Mesenchymal stem cell (in vitro differentiated cells and primary cell): ENCODE results near the gene ALOX5AP.

ENCODE experiments used
- DNase-seq: peaks from one replicate; pipeline ENCODE4 v3.0.0-alpha.2; 2013
- H2AFZ ChIP-seq: one replicate; pipeline ENCODE4 v1.6.1; 2013; ENCODE audit warnings: low read depth, mild to moderate bottlenecking, control low read depth, inconsistent platforms, low read length, moderate library complexity
- H2AK5ac ChIP-seq: 2 replicates; pipeline ENCODE4 v1.6.1; 2013; ENCODE audit warnings: low read length, moderate library complexity, mild to moderate bottlenecking, inconsistent platforms; ENCODE audit not compliant: severe bottlenecking
- H2BK120ac ChIP-seq: one replicate; pipeline ENCODE4 v1.6.1; 2013; ENCODE audit warnings: low read depth, mild to moderate bottlenecking, inconsistent platforms, low read length, moderate library complexity
- H2BK12ac ChIP-seq, 2 experiments: one replicate each; pipeline ENCODE4 v1.6.1; 2013; ENCODE audit warnings: inconsistent platforms in 2 of 2, low read length in 2 of 2, mild to moderate bottlenecking in 2 of 2, moderate library complexity in 2 of 2, control low read depth in 1 of 2
- H2BK15ac ChIP-seq: one replicate; pipeline ENCODE4 v1.6.1; 2013; ENCODE audit warnings: mild to moderate bottlenecking, low read depth, inconsistent platforms; ENCODE audit not compliant: poor library complexity, severe bottlenecking
- H2BK5ac ChIP-seq: 2 replicates; pipeline ENCODE4 v1.6.1; 2013; ENCODE audit warnings: low read depth, mild to moderate bottlenecking, low read length, control low read depth, inconsistent platforms; ENCODE audit not compliant: poor library complexity, severe bottlenecking
- H3K14ac ChIP-seq, 2 experiments: one replicate each; pipeline ENCODE4 v1.6.1; 2013; ENCODE audit warnings: inconsistent platforms in 2 of 2, low read length in 2 of 2, control low read depth in 1 of 2, mild to moderate bottlenecking in 1 of 2, moderate library complexity in 1 of 2
- H3K18ac ChIP-seq, 2 experiments: one replicate each; pipeline ENCODE4 v1.6.1; 2013; ENCODE audit warnings: inconsistent platforms in 2 of 2, low read length in 2 of 2, control low read depth in 1 of 2, low read depth in 1 of 2, mild to moderate bottlenecking in 1 of 2
- H3K23ac ChIP-seq, 2 experiments: one replicate each; pipeline ENCODE4 v1.6.1; 2013; ENCODE audit warnings: inconsistent platforms in 2 of 2, low read length in 2 of 2, mild to moderate bottlenecking in 2 of 2, moderate library complexity in 2 of 2, control low read depth in 1 of 2
- H3K27ac ChIP-seq: 2 replicates; pipeline ENCODE4 v1.5.1; 2013; ENCODE audit warnings: mild to moderate bottlenecking, moderate library complexity, low read length, control low read depth, inconsistent platforms; ENCODE audit not compliant: poor library complexity, severe bottlenecking
- H3K27me3 ChIP-seq, 2 experiments: 2 replicates each; pipeline versions ENCODE4 v1.6.1 to v1.7.0; 2013; ENCODE audit warnings: low read length in 2 of 2, mild to moderate bottlenecking in 2 of 2, moderate library complexity in 2 of 2, control low read depth in 1 of 2, inconsistent platforms in 1 of 2; ENCODE audit not compliant: control insufficient read depth in 1 of 2, insufficient read depth in 1 of 2
- H3K36me3 ChIP-seq, 2 experiments: 2 replicates each; pipeline versions ENCODE4 v1.6.1 to v1.7.0; 2013; ENCODE audit warnings: low read length in 2 of 2, control low read depth in 1 of 2, inconsistent platforms in 1 of 2, low read depth in 1 of 2, mild to moderate bottlenecking in 1 of 2; ENCODE audit not compliant: insufficient read depth in 2 of 2, control insufficient read depth in 1 of 2
- H3K4ac ChIP-seq, 2 experiments: one replicate each; pipeline ENCODE4 v1.6.1; 2013; ENCODE audit warnings: inconsistent platforms in 2 of 2, low read length in 2 of 2, mild to moderate bottlenecking in 2 of 2, moderate library complexity in 2 of 2, control low read depth in 1 of 2, low read depth in 1 of 2
- H3K4me1 ChIP-seq: 2 replicates; pipeline ENCODE4 v1.6.1; 2013; ENCODE audit warnings: low read depth, low read length, control low read depth; ENCODE audit not compliant: control insufficient read depth, insufficient read depth
- H3K4me2 ChIP-seq: 2 replicates; pipeline ENCODE4 v1.6.1; 2013; ENCODE audit warnings: low read length, mild to moderate bottlenecking, inconsistent platforms; ENCODE audit not compliant: poor library complexity, severe bottlenecking
- H3K4me3 ChIP-seq, 2 experiments: 2 replicates each; pipeline versions ENCODE4 v1.5.1 to v1.7.0; 2013; ENCODE audit warnings: low read length in 2 of 2, mild to moderate bottlenecking in 2 of 2, control low read depth in 1 of 2, low read depth in 1 of 2; ENCODE audit not compliant: insufficient read depth in 1 of 2
- H3K79me1 ChIP-seq: replicated peaks from 2 replicates; pipeline ENCODE4 v1.6.1; 2013; ENCODE audit warnings: mild to moderate bottlenecking, control low read depth, low read length, inconsistent platforms; ENCODE audit not compliant: poor library complexity, severe bottlenecking
- H3K9ac ChIP-seq: 2 replicates; pipeline ENCODE4 v1.7.0; 2013; ENCODE audit warnings: mild to moderate bottlenecking, low read length, moderate library complexity
- H3K9me3 ChIP-seq: 2 replicates; pipeline ENCODE4 v1.7.0; 2013; ENCODE audit warnings: mild to moderate bottlenecking, low read length; ENCODE audit not compliant: control insufficient read depth
- H4K8ac ChIP-seq: one replicate; pipeline ENCODE4 v1.6.1; 2013; ENCODE audit warnings: inconsistent platforms, mild to moderate bottlenecking, low read length, moderate library complexity
- H4K91ac ChIP-seq: one replicate; pipeline ENCODE4 v1.6.1; 2013; ENCODE audit warnings: mild to moderate bottlenecking, low read length, inconsistent platforms
- WGBS: methylation state at CpG from one replicate; pipeline ENCODE4 v1.1.7; 2013; ENCODE audit warnings: mixed read lengths; 5-methylcytosine and 5-hydroxymethylcytosine counted together

ALOX5AP gene

GRCh38 chr13:30729801-30730200 is 5.5 kb upstream of the ALOX5AP start:
- H3K4ac ChIP-seq, result no peak overlapping the region
- peaks cover 0 to 24% of the 10 kb centered on the region in 2 experiments for H3K27me3 ChIP-seq
- no peak overlapping the region for H4K91ac ChIP-seq
- no peak for DNase-seq
- H3K14ac ChIP-seq, result no peak overlapping the region
- H3K36me3 ChIP-seq, result no peaks in the 10 kb centered on the region
- 98% methylated on average over 8 of the region's 8 CpGs for WGBS
- H2BK5ac ChIP-seq, result no peak overlapping the region
- no peak overlapping the region for H2BK120ac ChIP-seq
- H4K8ac ChIP-seq, result no peak overlapping the region
- H3K4me2 ChIP-seq, result no peak overlapping the region
- peaks cover 5% of the 10 kb centered on the region for H3K4me1 ChIP-seq
- H3K18ac ChIP-seq, result no peak overlapping the region
- H3K9me3 ChIP-seq, result no peaks in the 10 kb centered on the region
- H2BK12ac ChIP-seq, result no peak overlapping the region
- H3K4me3 ChIP-seq, result no peak overlapping the region
- H2BK15ac ChIP-seq, result no peak overlapping the region
- H3K27ac ChIP-seq, result no peak overlapping the region
- no peak overlapping the region for H3K9ac ChIP-seq
- H3K23ac ChIP-seq, result no peak overlapping the region
- H2AFZ ChIP-seq, result no peak overlapping the region
- no peaks in the 10 kb centered on the region for H3K79me1 ChIP-seq
- H2AK5ac ChIP-seq, result no peak overlapping the region

GRCh38 chr13:30730526-30730925 is 4.8 kb upstream of the ALOX5AP start:
- no peak overlapping the region for H3K4me3 ChIP-seq
- WGBS, result 38% methylated on average over 7 of the region's 7 CpGs
- H2BK5ac ChIP-seq, result no peak overlapping the region

GRCh38 chr13:30731361-30732045 is 3.8 kb upstream of the ALOX5AP start:
- DNase-seq, result no peak
- H3K23ac ChIP-seq, result no peak overlapping the region
- H2BK5ac ChIP-seq, result no peak overlapping the region
- H3K79me1 ChIP-seq, result no peaks in the 10 kb centered on the region
- H3K27me3 ChIP-seq, result peaks cover 0 to 39% of the 10 kb centered on the region in 2 experiments
- H3K9me3 ChIP-seq, result no peaks in the 10 kb centered on the region
- H3K18ac ChIP-seq, result peak overlapping the region in 1 of 2 experiments; percentile 48
- peak overlapping the region; percentile 52 for H2BK15ac ChIP-seq
- WGBS, result 97% methylated on average over 18 of the region's 21 CpGs
- peaks cover 12% of the 10 kb centered on the region for H3K4me1 ChIP-seq
- no peak overlapping the region for H2AK5ac ChIP-seq
- no peak overlapping the region for H4K8ac ChIP-seq
- no peak overlapping the region for H3K4me3 ChIP-seq
- no peak overlapping the region for H4K91ac ChIP-seq
- no peak overlapping the region for H3K4me2 ChIP-seq
- no peak overlapping the region for H2AFZ ChIP-seq
- H3K27ac ChIP-seq, result no peak overlapping the region
- H3K9ac ChIP-seq, result no peak overlapping the region
- peak overlapping the region; percentile 36 for H2BK120ac ChIP-seq
- no peak overlapping the region for H3K14ac ChIP-seq
- H2BK12ac ChIP-seq, result peak overlapping the region in 1 of 2 experiments; percentile 24
- H3K36me3 ChIP-seq, result no peaks in the 10 kb centered on the region
- H3K4ac ChIP-seq, result no peak overlapping the region

More at GRCh38 chr13:30730526-30730925, 4.8 kb upstream of the ALOX5AP start:
- Histone ChIP-seq H3K4me2 (no peak overlapping the region), H2AK5ac (no peak overlapping the region), H4K91ac (no peak overlapping the region), H3K27me3 (peaks cover 0 to 31% of the 10 kb centered on the region in 2 experiments), H2BK15ac (no peak overlapping the region), H3K9ac (no peak overlapping the region), H2BK12ac (no peak overlapping the region), H3K36me3 (no peaks in the 10 kb centered on the region), H3K27ac (no peak overlapping the region), H2BK120ac (no peak overlapping the region), H3K14ac (no peak overlapping the region), H3K4me1 (peaks cover 12% of the 10 kb centered on the region), H4K8ac (no peak overlapping the region), H3K9me3 (no peaks in the 10 kb centered on the region), H3K18ac (peak overlapping the region in 1 of 2 experiments; percentile 15), H3K4ac (no peak overlapping the region), H3K23ac (no peak overlapping the region), H3K79me1 (no peaks in the 10 kb centered on the region), H2AFZ (no peak overlapping the region)
- DNase-seq, result peak; percentile 72

- Histone ChIP-seq H3K18ac (no peak overlapping the region), H3K4ac (no peak overlapping the region), H3K4me1 (peaks cover 12% of the 10 kb centered on the region), H3K27ac (no peak overlapping the region), H3K23ac (no peak overlapping the region), H3K9me3 (no peaks in the 10 kb centered on the region), H2BK120ac (peak overlapping the region; percentile 42), H3K14ac (no peak overlapping the region), H2AK5ac (no peak overlapping the region), H3K4me2 (no peak overlapping the region), H4K8ac (no peak overlapping the region), H2AFZ (no peak overlapping the region), H2BK12ac (no peak overlapping the region), H3K27me3 (peaks cover 0 to 39% of the 10 kb centered on the region in 2 experiments), H2BK15ac (no peak overlapping the region), H3K36me3 (no peaks in the 10 kb centered on the region), H3K9ac (no peak overlapping the region), H3K4me3 (no peak overlapping the region), H3K79me1 (no peaks in the 10 kb centered on the region), H2BK5ac (no peak overlapping the region), H4K91ac (no peak overlapping the region)
- DNase-seq, result no peak
- 92% methylated on average over 20 of the region's 21 CpGs for WGBS
Observed at GRCh38 chr13:30732046-30732390, 3.3 kb upstream of the ALOX5AP start.
